Dendritic cell treated with granulocyte-macrophage colony-stimulating factor and Interleukin-4, amounts not matched to agents 40 ng/mL and 50 ng/mL, for 4 days (primary cell): ENCODE results near the gene LSP1.
"Not testable (repeated sequence)": the region's sequence is repeated elsewhere in the genome, so short reads cannot be mapped to it uniquely, and the experiment has no call there.

Experiments
- H3K27ac Mint-ChIP-seq: one replicate; pipeline ENCODE4 v1.8.0; 2022; ENCODE audit warnings: mild to moderate bottlenecking, mixed read lengths
- H3K27me3 Mint-ChIP-seq: one replicate; pipeline ENCODE4 v1.8.0; 2022; ENCODE audit warnings: mild to moderate bottlenecking, mixed read lengths
- H3K36me3 Mint-ChIP-seq: one replicate; pipeline ENCODE4 v1.8.0; 2022; ENCODE audit warnings: low read depth, mixed read lengths
- H3K4me1 Mint-ChIP-seq: one replicate; pipeline ENCODE4 v1.8.0; 2022; ENCODE audit warnings: low read depth, mixed read lengths
- H3K4me3 Mint-ChIP-seq: one replicate; pipeline ENCODE4 v1.8.0; 2022; ENCODE audit warnings: mild to moderate bottlenecking, moderate library complexity, mixed read lengths
- H3K9me3 Mint-ChIP-seq: one replicate; pipeline ENCODE4 v1.8.0; 2022; ENCODE audit warnings: mixed read lengths
- intact Hi-C: fragments of 100-400 bp; cut with micrococcal nuclease; formaldehyde crosslinking; loops from one replicate; pipeline ENCODE4 v1.15.0; 2022

The LSP1 gene

DNA sequence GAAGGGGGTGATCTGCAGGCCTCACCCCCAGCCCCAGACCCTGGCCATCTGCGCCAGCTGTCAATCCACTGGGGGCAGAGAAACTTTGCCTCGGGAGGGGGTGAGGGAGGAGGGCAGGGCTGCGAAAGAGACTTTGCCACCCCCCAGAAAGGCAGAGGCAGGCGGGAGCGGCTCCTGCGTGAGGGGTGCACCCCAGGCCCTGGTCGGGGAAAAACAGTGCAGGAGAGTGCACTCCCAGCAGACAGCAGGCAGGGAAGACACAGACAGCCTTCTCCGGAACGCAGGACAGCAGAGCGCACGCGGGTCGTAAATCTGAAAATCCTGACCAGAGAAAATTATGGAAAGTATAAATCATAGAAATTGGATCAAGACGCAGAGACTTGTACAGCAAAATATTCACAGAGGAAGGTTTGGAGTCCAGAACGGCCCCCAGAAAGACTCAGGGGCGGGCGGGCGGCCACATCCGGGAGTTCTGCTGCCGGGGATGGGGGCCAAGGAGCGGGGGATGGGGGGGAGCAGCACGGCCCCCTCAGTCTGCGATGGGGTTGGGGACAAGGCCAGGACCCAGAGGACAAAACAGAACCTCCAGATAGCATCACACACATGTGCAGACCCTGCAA lies 86.2 kb downstream of the LSP1 start:
- Mint-ChIP-seq H3K4me3 (no peak overlapping the region), H3K4me1 (peaks cover 12% of the 10 kb centered on the region), H3K36me3 (no peaks in the 10 kb centered on the region), H3K9me3 (no peaks in the 10 kb centered on the region), H3K27me3 (peaks cover 31% of the 10 kb centered on the region), H3K27ac (no peak overlapping the region)
- intact Hi-C loops = loop anchor here (1.0 kb wide), 1 partner anchor 26 kb away; no protein-coding TSS in a partner anchor

DNA sequence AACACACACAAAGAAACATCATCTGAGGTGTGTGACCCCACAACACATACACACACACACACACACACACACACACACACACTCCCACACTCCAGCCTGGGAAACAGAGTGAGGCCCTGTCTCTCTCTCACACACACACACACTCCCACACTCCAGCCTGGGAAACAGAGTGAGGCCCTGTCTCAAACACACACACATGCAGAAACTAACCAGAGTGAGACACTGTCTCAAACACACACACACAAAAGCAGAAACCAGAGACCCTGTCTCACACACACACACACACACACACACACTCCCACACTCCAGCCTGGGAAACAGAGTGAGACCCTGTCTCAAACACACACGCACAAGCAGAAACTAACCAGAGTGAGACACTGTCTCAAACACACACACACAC lies 86.9 kb downstream of the LSP1 start:
- not testable (repeated sequence) for H3K36me3 Mint-ChIP-seq, H3K9me3 Mint-ChIP-seq, H3K4me3 Mint-ChIP-seq
- Mint-ChIP-seq H3K27me3 (peaks cover 26% of the 10 kb centered on the region), H3K27ac (peak overlapping the region; percentile 7), H3K4me1 (peaks cover 12% of the 10 kb centered on the region)
- intact Hi-C loops = loop anchor here (1.0 kb wide), 1 partner anchor 26 kb away; no protein-coding TSS in a partner anchor
